ENCODE data around the gene TSPAN31. TPM values are rescaled to one million over a fixed set of nuclear protein-coding genes. Genes with fewer than 3 reads are reported as not detected.

The TSPAN31 gene
- total RNA-seq, 5 donors from 2014 or later (not counting 1 experiment from before 2014, with no cell fraction given) = 12.8 to 25.6 (median 15.5) TPM

DNA sequence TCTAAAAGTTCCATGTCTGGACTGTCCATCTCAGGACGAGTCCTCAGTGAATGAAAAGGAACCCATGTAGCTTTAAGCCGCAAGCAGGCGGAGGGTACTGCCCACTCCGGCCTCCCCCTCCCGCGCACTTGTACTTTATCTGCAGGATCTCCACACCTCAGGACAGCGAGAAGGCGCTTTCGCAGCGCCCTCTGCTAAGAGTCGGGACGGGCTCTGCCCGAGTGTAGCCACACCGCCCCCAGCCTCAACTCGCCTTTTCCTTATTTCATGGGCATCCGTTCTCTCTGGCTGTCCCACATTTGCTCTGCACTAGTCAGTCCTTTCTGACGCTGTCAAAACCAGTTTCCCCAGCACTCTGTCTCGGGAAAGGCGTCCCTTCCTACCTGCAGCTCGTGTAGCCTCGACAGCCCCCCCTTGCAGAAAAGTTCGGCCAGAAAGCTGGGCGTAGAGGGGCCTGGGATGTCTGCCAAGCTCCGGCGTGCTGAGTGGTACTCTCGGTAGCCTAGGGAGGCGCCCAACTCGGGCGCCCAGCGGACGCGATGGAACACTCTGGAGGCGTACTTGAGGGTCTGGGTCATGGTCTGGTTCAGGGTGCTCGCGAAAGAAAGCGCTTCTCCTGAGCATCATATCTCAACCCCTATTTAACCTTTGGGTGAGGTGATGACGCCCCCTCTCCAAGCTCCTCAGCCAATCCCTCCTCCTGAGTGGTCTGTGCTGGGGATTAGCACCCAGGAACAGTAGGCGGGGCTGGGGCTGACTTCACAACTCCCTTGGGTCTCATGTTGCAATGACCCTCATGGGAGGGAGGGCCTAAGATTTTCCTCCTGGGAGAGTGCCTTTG, 21.8 kb downstream of the TSPAN31 start, which contains the start of gene CYP27B1:
Gene CYP27B1, minus strand, starts transcription at position 615 of the 841 bp plus-strand sequence. Its CDS starts 37 bp downstream, at position 578.
- H3K27ac ChIP-seq (ENCODE audit: low read length) = no peak within 1 kb of the TSS
- ChIA-PET POLR2A (interaction anchor here in 1 of 2 donors (1.3 kb wide), 1 partner anchor 10 kb away, joined by 4 read pairs; no protein-coding TSS in a partner anchor), CTCF (interaction anchor here (0.6 to 2.3 kb wide), 4 partner anchors 10 to 132 kb away, joined by 3 to 7 read pairs (median 3); partner anchors contain the start of gene TSFM (in 1 of the 2))
- ATAC-seq (replicated peaks in 1 of 4) (peak in 1 of 4 experiments; percentile 12), DNase-seq (peak in 2 of 35 experiments; percentile 14 to 25)
- H3K9me3 ChIP-seq = no peaks in the 10 kb centered on the region
- Mint-ChIP-seq H3K4me1 (peaks cover 28 to 39% (median 32%) of the 10 kb centered on the region in 3 donors), H3K27me3 (peaks cover 16 to 36% of the 10 kb centered on the region in 2 donors), H3K36me3 (peaks cover 7% of the 10 kb centered on the region), H3K9me3 (no peaks in the 10 kb centered on the region), H3K4me3 (peak within 1 kb of the TSS; percentile 79 to 86 (median 84)), H3K27ac (no peak within 1 kb of the TSS)
- H3K4me1 ChIP-seq (ENCODE audit: control insufficient read depth in 1 of 2, extremely low read depth in 1 of 2, insufficient read depth in 2 of 2, low read length in 2 of 2) = peaks cover 17 to 37% of the 10 kb centered on the region in 2 experiments
- WGBS (ENCODE audit: insufficient coverage) = 3% methylated on average over 27 of the region's 38 CpGs
- peaks cover 3 to 6% of the 10 kb centered on the region in 2 donors for H3K36me3 ChIP-seq (ENCODE audit: control insufficient read depth in 2 of 2, extremely low read depth in 1 of 2, insufficient read depth in 1 of 2, low read length in 1 of 2)
- H3K4me3 ChIP-seq (ENCODE audit: control insufficient read depth in 1 of 2, extremely low read depth in 1 of 2, low read length in 1 of 2) = peak within 1 kb of the TSS; percentile 65 to 68
- H3K27me3 ChIP-seq (replicated peaks in 1 of 2; ENCODE audit: control insufficient read depth in 2 of 2, extremely low read depth in 1 of 2, insufficient read depth in 2 of 2, low read length in 1 of 2) = peaks cover 19 to 35% of the 10 kb centered on the region in 2 experiments

DNA sequence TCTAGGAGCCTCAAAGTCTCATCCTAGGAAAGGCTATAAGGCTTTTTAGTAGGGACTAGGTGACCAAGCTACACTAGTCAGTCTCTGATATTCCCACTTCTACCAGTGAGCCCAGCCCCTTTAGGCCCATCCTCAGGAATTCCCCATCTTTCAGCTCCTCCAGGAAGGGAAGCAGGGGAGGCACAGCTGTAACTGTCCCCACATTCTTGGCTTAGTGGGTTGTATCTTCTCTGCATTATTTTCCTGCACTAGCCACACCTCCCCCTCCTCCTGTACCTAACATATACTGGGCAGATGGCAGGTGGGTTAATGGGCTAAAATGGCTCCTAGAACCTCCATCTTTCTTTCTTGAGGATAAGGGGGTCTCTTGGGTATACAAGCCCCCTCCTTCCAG, 22.5 kb downstream of the TSPAN31 start:
- peaks cover 31 to 43% (median 37%) of the 10 kb centered on the region in 3 donors for H3K4me1 Mint-ChIP-seq
- Histone ChIP-seq H3K36me3 (ENCODE audit: control insufficient read depth in 2 of 2, extremely low read depth in 1 of 2, insufficient read depth in 1 of 2, low read length in 1 of 2) (peaks cover 3 to 6% of the 10 kb centered on the region in 2 donors), H3K9me3 (no peaks in the 10 kb centered on the region), H3K4me1 (ENCODE audit: control insufficient read depth in 1 of 2, extremely low read depth in 1 of 2, insufficient read depth in 2 of 2, low read length in 2 of 2) (peaks cover 17 to 42% of the 10 kb centered on the region in 2 experiments), H3K4me3 (ENCODE audit: control insufficient read depth in 1 of 2, extremely low read depth in 1 of 2, low read length in 1 of 2) (no peak overlapping the region), H3K27me3 (replicated peaks in 1 of 2; ENCODE audit: control insufficient read depth in 2 of 2, extremely low read depth in 1 of 2, insufficient read depth in 2 of 2, low read length in 1 of 2) (peaks cover 19 to 35% of the 10 kb centered on the region in 2 experiments), H3K27ac (ENCODE audit: low read length) (no peak overlapping the region)
- H3K4me3 Mint-ChIP-seq = peak overlapping the region in 1 of 3 donors; percentile 86
- no peak overlapping the region for H3K27ac Mint-ChIP-seq
- peaks cover 16 to 36% of the 10 kb centered on the region in 2 donors for H3K27me3 Mint-ChIP-seq
- POLR2A ChIA-PET = interaction anchor here in 1 of 2 donors (1.3 kb wide), 1 partner anchor 11 kb away, joined by 4 read pairs; no protein-coding TSS in a partner anchor
- DNase-seq (no peak), ATAC-seq (replicated peaks in 1 of 4) (no peak)
- no peaks in the 10 kb centered on the region for H3K9me3 Mint-ChIP-seq
- H3K36me3 Mint-ChIP-seq = peaks cover 7% of the 10 kb centered on the region
- CTCF ChIA-PET = interaction anchor here (0.6 to 2.3 kb wide), 4 partner anchors 10 to 131 kb away, joined by 3 to 7 read pairs (median 3); partner anchors contain the start of gene TSFM (in 1 of the 2)

- CTCF ChIA-PET = interaction anchor here (0.8 to 2.3 kb wide), 2 partner anchors 11 to 15 kb away, joined by 3 to 7 read pairs; partner anchors contain the start of gene TSFM (in 1 of the 2)
- no peak overlapping the region for H3K4me3 Mint-ChIP-seq
- H3K4me1 ChIP-seq (ENCODE audit: control insufficient read depth in 1 of 2, extremely low read depth in 1 of 2, insufficient read depth in 2 of 2, low read length in 2 of 2) = peaks cover 18 to 47% of the 10 kb centered on the region in 2 experiments
- H3K4me3 ChIP-seq (ENCODE audit: control insufficient read depth in 1 of 2, extremely low read depth in 1 of 2, low read length in 1 of 2) = no peak overlapping the region
- peaks cover 19 to 35% of the 10 kb centered on the region in 2 experiments for H3K27me3 ChIP-seq (replicated peaks in 1 of 2; ENCODE audit: control insufficient read depth in 2 of 2, extremely low read depth in 1 of 2, insufficient read depth in 2 of 2, low read length in 1 of 2)
- WGBS (ENCODE audit: insufficient coverage) = 100% methylated on average over 1 of the region's 3 CpGs
- POLR2A ChIA-PET = interaction anchor here in 1 of 2 donors (1.3 kb wide), 1 partner anchor 11 kb away, joined by 4 read pairs; no protein-coding TSS in a partner anchor
- ATAC-seq (replicated peaks in 1 of 4) = no peak
- no peak overlapping the region for H3K27ac Mint-ChIP-seq
- H3K27me3 Mint-ChIP-seq = peaks cover 16 to 36% of the 10 kb centered on the region in 2 donors
- DNase-seq = no peak
- no peaks in the 10 kb centered on the region for H3K9me3 ChIP-seq
- no peak overlapping the region for H3K27ac ChIP-seq (ENCODE audit: low read length)
- peaks cover 3 to 6% of the 10 kb centered on the region in 2 donors for H3K36me3 ChIP-seq (ENCODE audit: control insufficient read depth in 2 of 2, extremely low read depth in 1 of 2, insufficient read depth in 1 of 2, low read length in 1 of 2)
- peaks cover 7% of the 10 kb centered on the region for H3K36me3 Mint-ChIP-seq
- peaks cover 31 to 44% (median 39%) of the 10 kb centered on the region in 3 donors for H3K4me1 Mint-ChIP-seq
- H3K9me3 Mint-ChIP-seq = no peaks in the 10 kb centered on the region
These were observed 23.0 kb downstream of the TSPAN31 start for GRCh38 chr12:57767876-57768275.

DNA sequence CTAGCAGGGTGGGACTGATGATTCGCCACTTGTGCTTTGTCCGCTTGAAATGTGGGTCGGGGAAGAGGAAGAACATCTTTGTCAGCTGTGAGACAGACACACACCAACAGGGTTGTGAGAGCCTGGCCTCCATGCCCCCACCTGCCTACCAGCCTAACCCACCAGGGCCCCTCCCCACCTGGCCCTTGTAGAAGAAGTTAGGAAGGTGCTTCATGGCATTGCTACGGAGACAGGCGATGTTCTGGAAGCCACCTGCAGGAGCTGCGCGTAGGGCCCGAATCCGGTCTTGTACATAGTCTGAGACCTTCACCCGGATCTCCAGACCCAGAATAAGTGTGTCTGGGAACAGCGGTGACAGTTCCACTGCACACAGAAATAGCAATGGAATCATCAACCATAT, 24.8 kb downstream of the TSPAN31 start:
- Histone ChIP-seq H3K4me3 (ENCODE audit: control insufficient read depth in 1 of 2, extremely low read depth in 1 of 2, low read length in 1 of 2) (no peak overlapping the region), H3K9me3 (no peaks in the 10 kb centered on the region), H3K27me3 (replicated peaks in 1 of 2; ENCODE audit: control insufficient read depth in 2 of 2, extremely low read depth in 1 of 2, insufficient read depth in 2 of 2, low read length in 1 of 2) (peaks cover 16 to 28% of the 10 kb centered on the region in 2 experiments), H3K27ac (ENCODE audit: low read length) (no peak overlapping the region), H3K36me3 (ENCODE audit: control insufficient read depth in 2 of 2, extremely low read depth in 1 of 2, insufficient read depth in 1 of 2, low read length in 1 of 2) (peaks cover 3 to 6% of the 10 kb centered on the region in 2 donors), H3K4me1 (ENCODE audit: control insufficient read depth in 1 of 2, extremely low read depth in 1 of 2, insufficient read depth in 2 of 2, low read length in 2 of 2) (peaks cover 18 to 49% of the 10 kb centered on the region in 2 experiments)
- POLR2A ChIA-PET = no interaction called here
- H3K27me3 Mint-ChIP-seq = peaks cover 7 to 24% of the 10 kb centered on the region in 2 donors
- peaks cover 30 to 40% (median 40%) of the 10 kb centered on the region in 3 donors for H3K4me1 Mint-ChIP-seq
- H3K9me3 Mint-ChIP-seq = no peaks in the 10 kb centered on the region
- ATAC-seq (replicated peaks in 1 of 4) (no peak), DNase-seq (no peak)
- H3K27ac Mint-ChIP-seq = no peak overlapping the region
- peak overlapping the region in 2 of 3 donors; percentile 11 to 25 for H3K4me3 Mint-ChIP-seq
- peaks cover 7% of the 10 kb centered on the region for H3K36me3 Mint-ChIP-seq
- CTCF ChIA-PET = no interaction called here
- WGBS (ENCODE audit: insufficient coverage) = 100% methylated on average over 3 of the region's 11 CpGs

DNA sequence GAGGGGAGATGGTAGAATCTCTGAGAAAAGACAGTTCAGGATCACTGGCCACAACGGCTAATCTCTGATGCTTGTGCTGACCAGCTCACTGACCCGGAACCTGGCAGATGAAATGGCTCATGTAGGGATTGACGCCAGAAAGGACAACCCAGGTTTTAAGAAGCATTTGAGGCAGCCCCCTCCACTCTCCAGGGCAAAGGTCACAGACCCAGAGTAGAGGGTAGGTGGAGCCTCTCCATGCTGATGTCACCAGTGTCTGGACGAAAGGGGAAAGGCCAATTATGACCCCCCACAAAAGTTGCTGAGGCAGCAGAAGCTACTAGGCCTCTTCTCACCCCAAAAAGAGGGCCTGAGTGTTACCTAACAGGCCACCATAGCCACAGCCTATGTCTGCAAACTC, 25.9 kb downstream of the TSPAN31 start:
- H3K27me3 Mint-ChIP-seq = peaks cover 7 to 15% of the 10 kb centered on the region in 2 donors
- POLR2A ChIA-PET = no interaction called here
- WGBS (ENCODE audit: insufficient coverage) = 100% methylated on average over 2 of the region's 4 CpGs
- no peaks in the 10 kb centered on the region for H3K9me3 Mint-ChIP-seq
- peaks cover 15 to 38% of the 10 kb centered on the region in 2 experiments for H3K4me1 ChIP-seq (ENCODE audit: control insufficient read depth in 1 of 2, extremely low read depth in 1 of 2, insufficient read depth in 2 of 2, low read length in 2 of 2)
- ATAC-seq (replicated peaks in 1 of 4) = no peak
- peaks cover 4 to 6% of the 10 kb centered on the region in 2 donors for H3K36me3 ChIP-seq (ENCODE audit: control insufficient read depth in 2 of 2, extremely low read depth in 1 of 2, insufficient read depth in 1 of 2, low read length in 1 of 2)
- H3K4me3 ChIP-seq (ENCODE audit: control insufficient read depth in 1 of 2, extremely low read depth in 1 of 2, low read length in 1 of 2) = no peak overlapping the region
- peak overlapping the region; percentile 25 to 95 (median 56) for H3K4me3 Mint-ChIP-seq
- peak overlapping the region; percentile 31 to 34 for H3K27ac Mint-ChIP-seq
- H3K36me3 Mint-ChIP-seq = peaks cover 10% of the 10 kb centered on the region
- DNase-seq = no peak
- H3K4me1 Mint-ChIP-seq = peaks cover 20 to 31% (median 29%) of the 10 kb centered on the region in 3 donors
- peaks cover 14 to 16% of the 10 kb centered on the region in 2 experiments for H3K27me3 ChIP-seq (replicated peaks in 1 of 2; ENCODE audit: control insufficient read depth in 2 of 2, extremely low read depth in 1 of 2, insufficient read depth in 2 of 2, low read length in 1 of 2)
- no peaks in the 10 kb centered on the region for H3K9me3 ChIP-seq
- H3K27ac ChIP-seq (ENCODE audit: low read length) = no peak overlapping the region
- CTCF ChIA-PET = interaction anchor here in 1 of 2 donors (0.7 kb wide), 1 partner anchor 14 kb away, joined by 3 read pairs; no protein-coding TSS in a partner anchor

All from T-cell (primary cell).